Astrocyte of the hippocampus (primary cell): ENCODE data around the gene TMEM40.
"Not testable (repeated sequence)": the region's sequence is repeated elsewhere in the genome, so short reads cannot be mapped to it uniquely, and the experiment has no call there.

Source experiments
- DNase-seq: peaks from one replicate; pipeline ENCODE4 v3.0.0; 2011; ENCODE audit warnings: low read depth, low spot score

The TMEM40 gene, protein sequence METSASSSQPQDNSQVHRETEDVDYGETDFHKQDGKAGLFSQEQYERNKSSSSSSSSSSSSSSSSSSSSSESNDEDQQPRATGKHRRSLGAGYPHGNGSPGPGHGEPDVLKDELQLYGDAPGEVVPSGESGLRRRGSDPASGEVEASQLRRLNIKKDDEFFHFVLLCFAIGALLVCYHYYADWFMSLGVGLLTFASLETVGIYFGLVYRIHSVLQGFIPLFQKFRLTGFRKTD

DNA sequence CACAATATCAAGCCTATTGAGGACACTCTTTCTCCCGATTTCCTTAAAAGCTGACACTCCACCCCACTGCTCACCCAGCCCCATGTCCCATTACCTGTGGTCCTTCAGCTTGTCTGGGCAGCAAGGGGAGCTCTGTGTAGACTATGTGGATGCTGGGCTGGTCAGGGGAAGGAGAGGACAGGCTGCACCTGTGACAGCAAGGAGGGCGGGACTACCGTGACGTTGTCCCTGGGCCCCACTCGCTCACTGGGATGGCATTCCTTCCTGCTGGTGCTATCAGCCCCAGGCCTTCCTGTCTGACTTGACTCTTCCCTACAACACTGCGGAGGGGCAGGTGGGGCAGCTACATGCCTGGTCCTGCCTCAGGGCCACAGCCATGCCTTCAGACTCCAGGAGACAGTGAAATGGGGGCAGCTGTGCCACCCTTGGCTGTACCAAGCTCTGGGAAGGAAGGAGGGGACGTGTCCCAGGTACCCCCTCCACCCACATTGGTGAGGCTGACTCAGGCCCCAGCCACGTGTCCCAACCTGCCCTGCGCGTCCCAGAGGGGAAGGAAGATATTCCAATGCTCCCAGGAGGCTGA, at the start of gene TMEM40:
TSS of gene TMEM40 (minus strand) at position 163 of the 583 bp plus-strand sequence. CDS start 9,427 bp downstream, outside the sequence.
- no peak for DNase-seq

DNA sequence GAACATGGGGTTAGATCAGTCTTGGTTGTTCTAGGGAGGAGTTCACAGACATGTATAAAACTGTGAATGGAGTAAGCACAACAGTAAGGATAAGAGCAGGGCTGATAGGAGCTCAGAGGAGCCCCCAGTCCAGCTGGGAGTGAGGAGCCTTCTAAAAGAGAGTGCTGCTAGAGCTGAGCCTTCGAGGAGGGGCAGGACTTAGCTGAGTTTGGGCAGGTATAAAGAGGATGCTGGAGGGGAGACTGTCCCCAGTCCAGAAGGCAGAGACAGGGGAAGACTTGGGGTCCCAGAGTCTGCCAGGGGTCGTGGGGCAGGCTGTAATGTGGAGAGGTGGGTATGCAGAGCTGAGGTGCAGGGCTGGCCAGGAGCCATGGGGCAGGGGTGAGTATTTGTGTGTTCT, 49.5 kb upstream of the TMEM40 start:
- DNase-seq, result no peak

DNA sequence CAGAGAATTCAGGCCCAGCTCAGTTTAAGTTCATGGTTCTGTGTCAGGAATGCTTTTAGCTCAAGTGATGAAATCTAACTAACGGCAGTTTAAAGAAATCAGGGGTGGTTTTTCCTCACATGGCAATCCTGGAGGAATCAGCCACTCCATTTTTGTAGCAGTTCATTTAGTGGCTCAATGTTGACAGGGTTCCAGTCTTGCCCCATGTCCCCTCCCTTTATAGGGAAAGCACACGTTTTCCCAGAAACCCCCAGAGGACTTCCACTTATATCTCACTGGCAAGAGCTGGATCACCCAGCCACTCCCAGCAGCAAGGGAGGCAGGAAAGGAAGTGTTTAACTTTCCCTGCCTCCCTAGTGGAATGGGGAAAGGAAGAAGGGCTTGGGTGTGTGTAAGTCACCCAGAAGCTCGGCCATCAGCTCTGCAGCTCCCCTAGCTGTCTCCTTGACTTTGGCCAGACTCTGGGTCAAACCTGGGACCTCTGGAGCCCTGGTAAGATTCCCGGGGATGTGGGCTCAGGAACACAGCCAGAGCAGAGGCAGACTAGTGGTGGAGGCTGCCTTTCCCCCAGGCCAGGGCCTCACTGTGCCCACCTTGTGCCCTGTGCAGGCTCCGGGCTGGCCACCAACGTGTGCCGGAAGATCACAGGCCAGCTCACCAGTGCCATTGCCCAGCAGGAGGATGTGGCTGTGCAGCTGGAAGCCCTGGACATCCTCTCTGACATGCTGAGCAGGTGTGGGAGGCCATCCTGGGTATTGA, 48.7 kb upstream of the TMEM40 start:
- DNase-seq, result no peak

DNA sequence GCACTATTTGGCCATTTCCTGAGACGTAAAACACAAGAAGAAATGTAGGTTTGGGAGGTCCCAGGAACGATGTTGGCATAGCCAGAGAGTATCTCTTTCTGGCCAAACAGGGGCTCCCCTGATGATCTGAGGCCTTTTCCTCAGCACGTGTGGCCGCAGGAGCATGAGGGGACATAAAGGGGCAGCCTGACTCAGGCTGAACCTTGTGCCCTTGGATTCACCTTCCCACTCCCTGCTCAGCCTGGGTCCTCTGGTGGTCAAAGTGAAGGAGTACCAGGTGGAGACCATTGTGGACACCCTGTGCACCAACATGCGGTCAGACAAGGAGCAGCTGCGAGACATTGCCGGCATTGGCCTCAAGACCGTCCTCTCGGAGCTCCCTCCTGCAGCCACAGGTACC, 48.0 kb upstream of the TMEM40 start:
- DNase-seq, result no peak

DNA sequence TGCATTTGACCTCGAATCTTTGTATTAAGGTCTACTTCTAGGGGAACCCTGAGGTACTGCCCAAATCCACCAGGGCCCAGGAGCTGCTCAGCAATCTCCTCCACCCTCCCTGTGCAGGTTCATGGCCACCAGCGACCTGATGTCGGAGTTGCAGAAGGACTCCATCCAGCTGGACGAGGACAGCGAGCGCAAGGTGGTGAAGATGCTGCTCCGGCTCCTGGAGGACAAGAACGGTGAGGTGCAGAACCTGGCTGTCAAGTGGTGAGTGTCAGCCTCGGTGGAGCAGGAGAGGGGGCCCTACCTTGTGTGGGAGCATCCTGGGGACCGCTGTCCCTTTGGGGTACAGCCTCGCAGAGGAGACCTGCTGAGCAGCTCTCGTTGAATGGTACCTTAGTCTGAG, 44.3 kb upstream of the TMEM40 start:
- no peak for DNase-seq

DNA sequence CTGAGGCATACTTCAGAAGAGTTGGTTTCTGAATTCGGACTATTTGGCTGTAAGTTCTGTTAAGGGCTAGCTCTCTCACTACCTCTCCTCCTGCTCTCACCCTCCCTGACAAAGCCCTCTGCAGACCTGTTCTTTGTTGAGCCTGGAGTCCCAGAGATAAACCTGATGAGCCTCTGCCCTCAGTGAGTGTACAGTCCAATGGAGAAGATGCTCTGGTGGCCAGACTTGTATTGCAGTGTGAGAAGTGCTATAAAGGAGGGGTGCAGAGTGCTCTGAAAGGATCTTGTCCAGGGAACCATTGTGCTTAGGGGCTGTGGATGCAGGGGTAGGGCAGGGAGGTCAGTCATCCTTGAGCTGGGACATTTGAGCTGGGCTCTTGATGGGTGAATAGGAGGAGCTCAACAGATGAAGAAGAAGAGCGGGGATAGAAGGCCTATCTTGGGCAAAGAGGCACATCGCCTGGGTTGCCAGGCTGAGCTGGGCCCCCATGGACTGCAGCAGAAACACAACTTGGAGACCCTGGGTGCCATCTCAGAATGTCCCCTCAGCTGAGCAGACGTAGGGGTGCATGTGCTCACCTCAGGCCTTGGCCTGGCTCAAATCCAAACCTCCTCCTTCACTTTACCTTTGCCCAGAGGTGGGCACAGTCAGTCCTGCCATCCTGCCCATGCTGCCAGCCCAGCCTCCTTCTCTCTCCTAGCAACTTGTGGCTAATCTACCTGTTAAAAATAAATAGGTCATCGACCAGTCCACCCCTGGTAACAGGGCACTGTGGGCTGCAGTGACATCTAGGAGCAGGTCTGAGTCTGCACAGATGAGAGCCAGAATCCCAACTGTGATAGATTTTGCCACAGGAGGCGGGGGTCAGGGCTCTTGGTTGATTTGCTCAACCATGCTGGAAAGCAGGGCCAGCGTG, 40.7 kb upstream of the TMEM40 start:
- no peak for DNase-seq

DNA sequence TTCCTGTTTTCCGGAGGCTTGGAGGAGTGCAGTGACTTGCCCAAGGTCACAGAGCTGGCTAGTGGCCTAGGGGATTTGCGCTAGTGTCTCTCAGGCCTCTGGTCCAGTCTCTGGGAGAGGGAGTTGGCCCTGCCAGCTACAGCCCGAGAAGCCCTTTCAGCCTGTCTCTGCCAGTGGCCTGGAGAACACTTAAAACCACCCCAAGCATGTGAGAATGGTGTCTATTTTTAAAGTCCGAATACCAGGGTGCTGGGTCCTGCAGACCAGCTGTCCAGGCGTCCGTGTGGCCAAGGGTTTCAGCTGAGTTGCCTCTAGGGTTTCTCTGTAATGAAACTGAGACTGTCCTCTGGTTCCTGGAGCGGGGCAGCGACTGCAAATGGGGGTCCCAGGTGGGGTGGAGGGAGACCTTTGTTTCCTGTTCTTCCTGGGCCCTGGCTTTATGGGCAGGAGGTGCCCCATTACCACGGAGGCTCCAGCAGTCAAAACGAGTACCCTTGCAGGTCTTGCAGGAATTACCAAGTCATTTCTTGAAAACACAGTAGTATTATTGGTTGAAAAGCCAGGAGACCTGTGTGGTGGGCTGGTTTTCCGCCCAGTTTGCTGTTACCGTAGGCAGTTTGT, 39.6 kb upstream of the TMEM40 start:
- no peak for DNase-seq

DNA sequence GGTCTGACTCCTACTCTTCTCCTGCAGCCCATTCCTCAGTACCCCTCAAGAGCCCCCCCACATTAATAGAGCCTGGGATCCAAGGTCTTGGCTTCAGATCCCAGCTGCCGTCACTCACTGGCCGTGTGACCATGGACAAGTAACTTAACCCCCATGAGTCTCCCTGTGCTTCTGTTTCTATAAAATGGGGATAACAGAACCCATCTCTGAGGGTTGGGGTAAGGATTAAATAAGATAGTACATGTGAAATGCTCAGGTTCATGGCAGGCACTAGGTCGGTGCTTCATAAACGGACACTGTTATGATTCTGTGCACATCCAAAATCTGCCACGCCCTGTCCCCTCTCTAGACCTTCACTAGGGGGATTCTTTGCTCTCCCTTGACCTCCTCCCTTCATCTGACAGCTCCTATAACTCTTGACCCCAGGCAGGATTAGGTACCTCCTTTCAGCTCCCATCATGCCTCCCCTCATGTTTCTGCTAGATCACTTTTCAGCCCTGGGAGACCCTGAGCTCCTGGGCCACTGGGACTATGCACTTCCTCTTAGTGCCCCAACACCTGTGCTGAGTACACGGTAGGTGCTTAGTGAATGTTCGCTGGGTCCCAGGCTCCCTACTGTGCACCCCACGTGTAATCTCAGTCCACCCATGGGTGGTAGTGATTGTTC, 39.0 kb upstream of the TMEM40 start:
- no peak for DNase-seq

DNA sequence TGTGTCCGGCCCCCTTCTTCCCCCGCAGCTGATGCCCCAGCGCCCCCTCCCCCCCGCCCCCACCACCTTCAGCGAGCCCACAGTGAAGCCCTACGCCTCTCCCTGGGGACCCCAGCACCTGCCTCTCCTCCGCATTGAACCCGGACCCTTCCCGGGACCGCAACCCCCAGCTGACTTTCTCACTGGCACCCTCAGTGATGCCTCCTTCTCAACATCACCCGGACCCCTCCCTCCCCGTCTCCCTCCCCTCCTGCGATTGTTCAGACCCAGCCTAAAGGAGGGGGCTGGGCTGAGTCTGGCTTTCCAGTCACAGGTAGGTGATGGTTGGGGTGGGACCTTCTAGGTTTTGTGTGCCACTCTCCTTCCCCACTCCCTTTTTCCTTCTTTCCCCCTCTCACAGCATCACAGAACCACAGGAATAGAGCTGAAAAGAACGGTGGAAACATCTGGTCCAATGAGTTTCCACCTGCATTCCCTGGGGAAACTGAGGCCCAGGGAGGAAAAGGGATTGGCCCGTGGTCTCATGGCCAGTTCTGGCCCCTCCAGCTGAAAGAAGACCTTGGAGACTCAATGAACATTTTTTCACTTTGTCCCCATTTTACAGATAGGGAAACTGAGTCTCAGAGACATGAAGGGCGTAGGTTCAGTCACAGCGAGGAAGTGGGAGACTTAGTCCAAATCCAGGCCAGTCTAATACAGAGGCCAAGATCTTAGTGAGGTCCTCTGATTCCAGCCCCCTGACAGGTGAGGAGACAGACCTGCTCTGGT, 38.2 kb upstream of the TMEM40 start:
- DNase-seq, result no peak

DNA sequence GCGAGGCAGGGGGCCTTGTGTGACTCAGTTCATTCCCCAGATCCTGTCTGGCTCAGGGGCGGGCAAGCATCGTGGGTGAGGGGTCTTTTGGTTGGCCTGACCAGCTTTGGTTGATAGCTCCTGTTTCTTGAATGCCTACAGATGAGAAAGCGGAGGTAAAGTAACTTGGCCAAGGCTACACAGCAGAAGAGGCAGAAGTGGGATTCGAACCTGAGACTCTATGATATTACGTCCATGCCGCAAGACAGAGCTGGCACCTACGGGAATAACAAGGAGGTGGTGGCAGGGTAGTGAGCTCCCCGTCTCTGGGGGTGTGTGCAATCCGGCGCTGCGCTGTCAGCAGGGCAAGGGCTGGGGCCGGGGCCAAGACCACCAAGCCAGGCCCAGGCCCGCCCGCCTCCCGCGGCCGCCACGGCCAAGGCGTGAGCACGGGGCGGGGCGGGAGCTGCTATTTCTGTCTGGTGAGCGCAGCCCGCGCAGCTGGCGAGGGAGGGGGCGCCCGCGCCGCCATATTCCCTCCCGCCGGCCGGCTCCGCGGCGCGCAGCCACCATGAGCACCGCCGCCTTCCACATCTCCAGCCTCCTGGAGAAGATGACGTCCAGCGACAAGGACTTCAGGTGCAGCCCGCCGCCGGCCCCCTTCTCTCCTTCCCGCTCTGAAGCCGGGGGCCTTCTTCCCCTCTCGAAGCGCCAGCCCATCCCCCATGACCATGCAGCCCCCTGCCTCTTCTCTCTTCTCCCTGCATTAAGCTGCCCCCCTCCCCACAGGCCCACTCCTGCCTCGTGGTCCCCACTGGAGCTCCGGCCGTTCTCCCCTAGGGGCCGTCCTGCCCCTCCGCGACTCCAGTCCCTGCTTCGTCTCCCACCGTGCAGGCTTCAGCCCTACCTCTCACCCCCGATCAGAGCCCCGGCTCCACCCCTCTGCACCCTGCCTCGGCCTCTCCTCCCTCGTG, 37.4 kb upstream of the TMEM40 start, which contains the start of gene CAND2:
TSS of gene CAND2 (plus strand) at position 510 of the 953 bp plus-strand sequence. CDS start at position 551, 41 bp downstream.
- peak; percentile 80 for DNase-seq

DNA sequence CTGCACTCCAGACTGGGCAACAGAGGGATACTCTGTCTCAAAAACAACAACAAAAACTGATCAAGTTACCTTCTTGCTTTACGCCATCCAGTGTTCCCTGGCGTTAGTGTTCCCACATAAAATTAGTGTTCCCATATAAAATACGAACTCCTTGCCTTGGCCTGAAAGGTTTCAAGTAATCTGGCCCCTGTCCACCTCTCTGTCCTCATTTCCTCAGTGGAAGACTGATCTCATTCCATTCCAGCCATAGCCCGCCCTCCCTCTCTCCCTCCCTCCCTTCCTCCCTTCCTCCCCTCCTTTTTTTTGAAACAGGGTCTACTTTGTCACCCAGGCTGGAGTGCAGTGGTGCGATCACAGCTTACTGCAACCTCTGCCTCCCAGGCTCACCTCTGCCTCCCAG, 34.6 kb upstream of the TMEM40 start:
- DNase-seq, result no peak

DNA sequence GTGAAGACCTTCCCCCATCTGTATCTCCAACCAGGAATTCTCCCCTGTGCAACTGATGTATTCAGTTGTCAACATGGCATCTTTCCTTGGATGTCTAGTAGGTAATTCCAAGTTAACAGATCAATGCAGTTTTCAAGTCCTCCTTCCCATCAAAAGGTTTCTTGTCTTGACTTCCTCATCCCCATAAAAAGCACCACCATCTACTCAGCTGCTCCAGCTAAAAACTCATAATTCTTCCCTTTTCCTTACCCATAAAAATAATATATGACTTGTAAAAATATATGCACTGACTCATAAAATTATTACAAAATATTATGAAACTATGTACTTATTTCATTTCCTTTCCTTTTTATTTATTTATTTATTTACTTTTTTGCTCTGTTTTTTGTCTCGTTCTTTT, 32.4 kb upstream of the TMEM40 start:
- DNase-seq, result no peak

DNA sequence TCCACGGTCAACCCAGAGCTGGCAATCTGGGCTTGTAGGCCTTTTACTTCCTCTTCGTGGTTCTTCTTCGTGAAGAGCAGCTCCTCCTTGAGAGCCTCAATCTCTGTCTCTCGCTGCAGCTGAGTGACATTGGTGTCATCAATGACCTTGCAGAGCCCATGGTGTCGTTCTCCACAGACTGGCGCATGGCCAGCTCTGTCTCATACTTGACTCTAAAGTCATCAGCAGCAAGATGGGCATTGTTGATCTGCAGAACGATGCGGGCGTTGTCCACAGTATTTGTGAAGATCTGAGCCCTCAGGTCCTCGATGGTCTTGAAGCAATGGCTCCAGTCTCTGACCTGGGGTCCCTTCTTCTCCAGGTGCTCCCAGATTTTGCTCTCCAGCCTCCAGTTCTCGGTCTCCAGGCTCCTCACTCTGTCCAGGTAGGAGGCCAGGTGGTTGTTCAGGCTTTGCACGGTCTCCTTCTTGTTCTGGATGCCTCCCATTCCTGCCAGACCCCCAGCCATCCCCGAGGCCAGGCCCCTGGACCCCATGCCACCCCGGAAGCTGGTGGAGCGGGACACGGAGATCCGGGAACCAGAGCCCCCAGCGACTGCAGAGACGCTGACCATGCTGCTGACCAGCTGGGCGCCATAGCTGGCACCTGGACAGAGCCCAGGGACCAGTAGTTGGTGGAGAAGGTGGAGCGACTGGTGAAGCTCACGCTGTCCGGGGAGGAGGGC, 29.1 kb upstream of the TMEM40 start:
- DNase-seq, result not testable (repeated sequence)

DNA sequence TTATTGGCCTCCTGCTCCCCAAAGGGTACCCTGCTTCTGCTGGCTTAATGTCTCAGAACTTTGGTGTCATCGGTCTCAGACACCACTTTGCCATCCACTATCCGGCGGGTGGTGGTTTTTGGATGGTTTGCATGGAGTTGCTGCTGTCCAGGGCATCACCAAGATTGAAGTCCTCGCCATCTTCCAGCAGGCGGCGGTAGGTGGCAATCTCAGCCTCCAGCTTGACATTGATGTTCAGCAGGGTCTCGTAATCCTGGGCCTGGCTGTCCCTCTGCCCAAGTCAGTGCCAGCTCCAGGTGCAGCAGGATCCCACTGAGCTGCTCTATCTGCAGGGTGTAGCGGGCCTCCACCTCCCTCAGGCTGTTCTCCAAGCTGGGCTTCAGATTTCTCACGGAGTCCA, 28.3 kb upstream of the TMEM40 start:
- DNase-seq, result peak; percentile 48

DNA sequence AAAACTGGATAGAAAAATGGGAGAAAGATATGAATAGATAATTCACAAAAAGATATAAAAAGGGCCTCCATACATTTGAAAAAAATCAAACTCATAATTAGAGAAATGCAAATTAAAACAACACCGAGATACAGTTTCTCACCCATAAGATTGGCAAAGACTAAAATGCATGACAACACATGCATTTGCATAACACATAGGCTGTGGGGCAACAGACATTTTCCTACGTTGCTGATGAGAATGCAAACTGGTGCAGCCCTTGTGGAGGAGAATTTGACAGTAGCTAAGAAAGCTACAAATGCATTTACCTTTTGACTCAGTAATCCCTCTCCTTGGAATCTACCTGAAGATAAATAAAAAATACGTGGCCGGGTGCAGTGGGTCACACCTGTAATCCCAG, 26.0 kb upstream of the TMEM40 start:
- no peak for DNase-seq

DNA sequence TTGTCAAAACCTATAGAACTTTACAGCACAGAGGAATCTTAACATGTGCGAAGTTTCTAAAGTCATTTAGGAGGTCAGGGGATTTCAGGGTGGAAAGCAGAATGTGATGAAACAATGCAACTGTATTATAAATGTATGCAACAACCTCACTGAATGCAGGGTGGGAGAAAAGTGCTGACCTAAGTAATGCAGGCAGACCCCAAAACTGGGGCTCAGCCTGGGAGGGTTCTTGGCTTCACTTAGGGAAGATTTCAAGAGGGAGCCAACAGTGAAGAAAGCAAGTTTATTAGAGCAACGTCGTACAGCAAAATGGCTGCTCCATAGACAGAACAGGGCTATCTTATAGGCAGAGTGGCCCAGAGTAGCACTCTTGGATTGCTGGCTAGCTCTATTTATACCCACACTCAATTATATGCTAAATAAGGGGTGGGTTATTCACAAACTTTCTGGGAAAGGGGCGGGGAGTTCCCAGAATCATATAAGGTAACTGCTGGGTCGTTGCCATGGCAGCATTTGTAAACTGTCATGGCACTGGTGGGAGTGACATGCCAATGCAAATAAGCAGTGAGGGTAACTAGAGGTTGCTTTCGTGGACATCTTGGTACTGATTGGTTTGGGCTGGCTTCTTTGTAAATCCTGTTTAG, 23.2 kb upstream of the TMEM40 start:
- DNase-seq, result peak; percentile 87

DNA sequence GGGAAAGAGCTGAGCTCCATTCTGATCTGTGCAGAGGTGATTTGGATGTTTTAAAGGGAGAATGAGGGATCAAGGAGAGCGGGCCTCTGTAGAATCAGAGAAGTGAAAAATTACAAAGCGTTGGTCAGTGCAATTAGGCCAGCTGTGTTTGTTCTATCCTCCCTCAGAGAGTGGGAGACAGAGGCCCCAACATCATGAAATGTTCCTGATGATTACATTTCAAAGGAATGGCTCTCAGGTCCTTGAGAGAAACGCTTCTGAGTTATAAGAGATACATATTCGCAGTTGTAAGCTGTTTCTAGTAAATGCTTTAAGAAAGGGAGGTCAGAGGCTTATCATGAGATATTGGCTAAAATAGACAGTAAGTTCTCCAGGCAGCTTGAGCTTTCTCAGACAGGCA, 21.7 kb upstream of the TMEM40 start:
- no peak for DNase-seq

DNA sequence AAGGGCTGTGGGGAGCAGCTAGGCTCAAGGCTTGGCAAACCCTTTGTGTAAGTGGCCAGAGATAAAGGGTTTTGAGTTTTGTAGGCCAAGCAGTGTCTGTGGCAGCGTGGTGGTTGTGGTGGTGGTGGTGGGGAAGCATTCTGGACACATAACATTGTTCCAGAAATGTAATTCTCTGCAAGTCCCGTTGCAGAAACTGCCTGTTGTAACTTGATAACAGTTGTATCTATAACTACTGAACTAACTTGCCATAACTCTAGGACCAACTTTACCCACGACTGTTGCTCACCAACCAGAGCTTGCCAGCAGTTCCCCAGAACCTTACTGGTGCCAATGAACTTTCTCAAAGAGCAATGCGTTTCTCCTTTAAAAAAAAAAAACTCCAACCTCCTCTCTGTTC, 18.1 kb upstream of the TMEM40 start:
- DNase-seq, result no peak
